DMS79 (cell line): ENCODE results near the gene CSAG1.
"Not testable (repeated sequence)": the region's sequence is repeated elsewhere in the genome, so short reads cannot be mapped to it uniquely, and the experiment has no call there.

Source experiments
- DNase-seq: peaks from one replicate; lab custom pipeline; 2025; lab: John Stamatoyannopoulos, UW

CSAG1 gene

DNA sequence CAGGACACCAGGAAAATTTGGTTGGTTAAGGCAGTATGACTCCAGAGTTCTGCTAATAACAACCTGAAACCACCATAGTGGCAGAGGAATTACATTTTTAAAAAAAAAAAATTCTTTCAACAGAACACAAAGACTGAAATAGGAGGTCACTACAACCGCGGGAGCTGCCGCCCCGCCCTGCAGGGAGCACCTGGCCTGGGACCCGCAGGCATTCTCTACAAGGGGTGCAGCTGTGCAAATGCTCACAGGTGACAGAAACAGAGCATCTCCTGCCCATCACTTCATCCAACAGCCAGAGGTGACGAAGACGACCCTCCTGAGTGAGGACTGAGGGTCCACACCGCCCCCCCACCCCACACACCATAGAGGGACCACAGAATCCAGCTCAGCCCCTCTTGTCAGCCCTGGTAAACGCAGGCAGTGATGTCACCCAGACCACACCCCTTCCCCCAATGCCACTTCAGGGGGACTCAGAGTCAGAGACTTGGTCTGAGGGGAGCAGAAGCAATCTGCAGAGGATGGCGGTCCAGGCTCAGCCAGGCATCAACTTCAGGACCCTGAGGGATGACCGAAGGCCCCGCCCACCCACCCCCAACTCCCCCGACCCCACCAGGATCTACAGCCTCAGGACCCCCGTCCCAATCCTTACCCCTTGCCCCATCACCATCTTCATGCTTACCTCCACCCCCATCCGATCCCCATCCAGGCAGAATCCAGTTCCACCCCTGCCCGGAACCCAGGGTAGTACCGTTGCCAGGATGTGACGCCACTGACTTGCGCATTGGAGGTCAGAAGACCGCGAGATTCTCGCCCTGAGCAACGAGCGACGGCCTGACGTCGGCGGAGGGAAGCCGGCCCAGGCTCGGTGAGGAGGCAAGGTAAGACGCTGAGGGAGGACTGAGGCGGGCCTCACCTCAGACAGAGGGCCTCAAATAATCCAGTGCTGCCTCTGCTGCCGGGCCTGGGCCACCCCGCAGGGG, 35.3 kb downstream of the CSAG1 start, which contains the start of gene MAGEA3:
Gene MAGEA3 (plus strand): TSS at position 843 of the 980 bp plus-strand sequence. CDS start 2,039 bp downstream, outside the sequence.
- DNase-seq = not testable (repeated sequence)

GRCh38 chrX:152681012-152681411, 52.5 kb downstream of the CSAG1 start:
- DNase-seq = not testable (repeated sequence)
